Fibroblast of skin of scalp (primary cell): Measurements from ENCODE around the gene USHBP1.
A peak's percentile ranks its signal among the peaks of the same experiment; 100 is the strongest.

ENCODE experiments used
- DNase-seq: peaks from one replicate; pipeline ENCODE4 v3.0.0-alpha.2; 2013

The USHBP1 gene

GRCh38 chr19:17240062-17240752, 24.3 kb downstream of the USHBP1 start:
- DNase-seq, result no peak

- DNase-seq, result no peak
These were observed 26.5 kb downstream of the USHBP1 start for GRCh38 chr19:17237747-17238706.

GRCh38 chr19:17236811-17237543, 27.6 kb downstream of the USHBP1 start:
- no peak for DNase-seq

- DNase-seq, result peak; percentile 61
These were observed 28.4 kb downstream of the USHBP1 start for GRCh38 chr19:17235971-17236777.

- DNase-seq, result peak; percentile 64
These were observed 29.1 kb downstream of the USHBP1 start for GRCh38 chr19:17235300-17235970.

GRCh38 chr19:17234911-17235299, 29.6 kb downstream of the USHBP1 start:
- DNase-seq, result peak; percentile 46

GRCh38 chr19:17232258-17232657, 32.3 kb downstream of the USHBP1 start:
- no peak for DNase-seq

- no peak for DNase-seq
These were observed 34.7 kb downstream of the USHBP1 start for GRCh38 chr19:17229890-17230289.

- no peak for DNase-seq
These were observed 36.7 kb downstream of the USHBP1 start for GRCh38 chr19:17227798-17228367.

- DNase-seq, result peak; percentile 97
These were observed 38.3 kb downstream of the USHBP1 start, which contains the start of gene OCEL1 for GRCh38 chr19:17226002-17226933. Gene OCEL1, plus strand, starts transcription at chr19:17226226. Its CDS starts 22 bp downstream, at chr19:17226248.

- no peak for DNase-seq
These were observed 39.5 kb downstream of the USHBP1 start for GRCh38 chr19:17225053-17225452.

GRCh38 chr19:17220207-17220758, 44.3 kb downstream of the USHBP1 start:
- peak; percentile 72 for DNase-seq

- DNase-seq, result no peak
These were observed 45.3 kb downstream of the USHBP1 start for GRCh38 chr19:17219286-17219685.

- DNase-seq, result no peak
These were observed 48.4 kb downstream of the USHBP1 start for GRCh38 chr19:17216058-17216670.

GRCh38 chr19:17215127-17215971, 49.2 kb downstream of the USHBP1 start, which contains the start of gene USE1:
Gene USE1, plus strand, starts transcription at chr19:17215357. Its CDS starts 49 bp downstream, at chr19:17215406.
- peak; percentile 93 for DNase-seq

GRCh38 chr19:17214508-17215126, 49.9 kb downstream of the USHBP1 start:
- DNase-seq, result no peak

- no peak for DNase-seq
These were observed 51.2 kb downstream of the USHBP1 start for GRCh38 chr19:17213334-17213733.
